Dendritic cell treated with granulocyte-macrophage colony-stimulating factor and Interleukin-4, amounts not matched to agents 40 ng/mL and 50 ng/mL, for 4 days (primary cell): ENCODE measurements around the gene ALDH1L1.

Source experiments
- H3K27ac Mint-ChIP-seq: one replicate; pipeline ENCODE4 v1.8.0; 2022; ENCODE audit warnings: mild to moderate bottlenecking, mixed read lengths
- H3K27me3 Mint-ChIP-seq: one replicate; pipeline ENCODE4 v1.8.0; 2022; ENCODE audit warnings: mild to moderate bottlenecking, mixed read lengths
- H3K36me3 Mint-ChIP-seq: one replicate; pipeline ENCODE4 v1.8.0; 2022; ENCODE audit warnings: low read depth, mixed read lengths
- H3K4me1 Mint-ChIP-seq: one replicate; pipeline ENCODE4 v1.8.0; 2022; ENCODE audit warnings: low read depth, mixed read lengths
- H3K4me3 Mint-ChIP-seq: one replicate; pipeline ENCODE4 v1.8.0; 2022; ENCODE audit warnings: mild to moderate bottlenecking, moderate library complexity, mixed read lengths
- H3K9me3 Mint-ChIP-seq: one replicate; pipeline ENCODE4 v1.8.0; 2022; ENCODE audit warnings: mixed read lengths
- intact Hi-C: fragments of 100-400 bp; cut with micrococcal nuclease; formaldehyde crosslinking; loops from one replicate; pipeline ENCODE4 v1.15.0; 2022

ALDH1L1 gene

GRCh38 chr3:126205717-126206655, 25.6 kb upstream of the ALDH1L1 start:
- H3K27ac Mint-ChIP-seq, result no peak overlapping the region
- peaks cover 19% of the 10 kb centered on the region for H3K27me3 Mint-ChIP-seq
- no peak overlapping the region for H3K4me3 Mint-ChIP-seq
- no peaks in the 10 kb centered on the region for H3K36me3 Mint-ChIP-seq
- peaks cover 10% of the 10 kb centered on the region for H3K4me1 Mint-ChIP-seq
- intact Hi-C loops, result no loop called here
- H3K9me3 Mint-ChIP-seq, result peaks cover 13% of the 10 kb centered on the region

- H3K4me3 Mint-ChIP-seq, result no peak overlapping the region
- H3K4me1 Mint-ChIP-seq, result no peaks in the 10 kb centered on the region
- no peaks in the 10 kb centered on the region for H3K36me3 Mint-ChIP-seq
- intact Hi-C loops, result no loop called here
- H3K27ac Mint-ChIP-seq, result no peak overlapping the region
- H3K27me3 Mint-ChIP-seq, result peaks cover 9% of the 10 kb centered on the region
- no peaks in the 10 kb centered on the region for H3K9me3 Mint-ChIP-seq
Measured at GRCh38 chr3:126202680-126203079, 22.3 kb upstream of the ALDH1L1 start.

- no peak overlapping the region for H3K27ac Mint-ChIP-seq
- H3K4me1 Mint-ChIP-seq, result no peaks in the 10 kb centered on the region
- no peaks in the 10 kb centered on the region for H3K9me3 Mint-ChIP-seq
- intact Hi-C loops, result no loop called here
- peaks cover 9% of the 10 kb centered on the region for H3K27me3 Mint-ChIP-seq
- H3K4me3 Mint-ChIP-seq, result no peak overlapping the region
- no peaks in the 10 kb centered on the region for H3K36me3 Mint-ChIP-seq
Measured at GRCh38 chr3:126202276-126202675, 21.9 kb upstream of the ALDH1L1 start.

DNA sequence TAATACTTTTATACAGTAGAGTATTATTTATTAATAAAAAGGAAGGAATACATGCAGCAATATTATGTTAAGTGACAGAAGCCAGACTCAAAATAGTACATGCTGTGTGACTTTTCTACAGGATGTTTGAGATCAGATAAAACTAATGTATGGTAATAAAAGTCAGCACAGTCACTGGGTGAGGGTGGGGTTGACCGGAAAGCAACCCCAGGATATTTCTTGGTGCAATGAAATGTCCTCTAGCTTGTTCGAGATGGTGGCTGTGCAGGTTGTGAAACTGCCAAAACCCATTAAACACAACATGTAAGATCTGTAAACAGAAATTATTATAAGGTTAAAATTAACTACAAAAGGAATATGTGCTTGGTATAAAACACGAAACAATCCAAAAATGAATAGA, 20.8 kb upstream of the ALDH1L1 start:
- H3K27ac Mint-ChIP-seq, result no peak overlapping the region
- no peaks in the 10 kb centered on the region for H3K4me1 Mint-ChIP-seq
- H3K4me3 Mint-ChIP-seq, result no peak overlapping the region
- no peaks in the 10 kb centered on the region for H3K36me3 Mint-ChIP-seq
- H3K9me3 Mint-ChIP-seq, result no peaks in the 10 kb centered on the region
- intact Hi-C loops, result no loop called here
- peaks cover 7% of the 10 kb centered on the region for H3K27me3 Mint-ChIP-seq

- Mint-ChIP-seq H3K4me1 (no peaks in the 10 kb centered on the region), H3K27ac (no peak overlapping the region), H3K9me3 (no peaks in the 10 kb centered on the region), H3K36me3 (no peaks in the 10 kb centered on the region), H3K4me3 (no peak overlapping the region), H3K27me3 (peaks cover 7% of the 10 kb centered on the region)
- intact Hi-C loops, result no loop called here
Measured at GRCh38 chr3:126200534-126200933, 20.1 kb upstream of the ALDH1L1 start.

DNA sequence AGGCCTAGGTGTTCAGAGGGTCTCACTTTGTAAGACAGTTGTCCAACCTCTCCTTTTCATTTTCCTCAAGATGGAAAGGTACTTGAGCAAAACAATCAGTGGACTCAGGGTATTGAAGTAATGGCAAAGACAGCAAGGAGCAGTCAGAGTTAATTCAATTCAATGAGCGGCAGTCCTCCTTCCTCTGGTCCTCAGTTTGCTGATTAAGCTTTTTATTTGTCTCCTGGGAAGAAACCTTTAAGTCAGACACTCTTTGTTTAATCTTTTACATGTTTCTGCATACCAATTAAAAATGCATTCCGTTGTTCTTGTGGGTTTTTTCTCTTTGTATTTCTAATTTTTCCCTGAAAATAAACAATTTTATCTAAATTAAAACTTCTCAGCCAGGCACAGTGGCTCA, 18.9 kb upstream of the ALDH1L1 start:
- Mint-ChIP-seq H3K4me1 (no peaks in the 10 kb centered on the region), H3K27me3 (peaks cover 6% of the 10 kb centered on the region), H3K36me3 (no peaks in the 10 kb centered on the region), H3K27ac (no peak overlapping the region), H3K9me3 (peaks cover 10% of the 10 kb centered on the region), H3K4me3 (no peak overlapping the region)
- intact Hi-C loops, result no loop called here

- Mint-ChIP-seq H3K9me3 (peaks cover 10% of the 10 kb centered on the region), H3K4me3 (no peak overlapping the region), H3K36me3 (no peaks in the 10 kb centered on the region), H3K27ac (no peak overlapping the region), H3K27me3 (peaks cover 6% of the 10 kb centered on the region), H3K4me1 (no peaks in the 10 kb centered on the region)
- intact Hi-C loops, result no loop called here
Measured at GRCh38 chr3:126197854-126198584, 17.6 kb upstream of the ALDH1L1 start.

GRCh38 chr3:126197343-126197742, 17.0 kb upstream of the ALDH1L1 start:
- Mint-ChIP-seq H3K4me3 (no peak overlapping the region), H3K36me3 (no peaks in the 10 kb centered on the region), H3K27ac (no peak overlapping the region), H3K4me1 (no peaks in the 10 kb centered on the region), H3K9me3 (peaks cover 10% of the 10 kb centered on the region), H3K27me3 (peaks cover 5% of the 10 kb centered on the region)
- intact Hi-C loops, result no loop called here

- peaks cover 2% of the 10 kb centered on the region for H3K27me3 Mint-ChIP-seq
- H3K27ac Mint-ChIP-seq, result no peak overlapping the region
- intact Hi-C loops, result no loop called here
- peaks cover 10% of the 10 kb centered on the region for H3K9me3 Mint-ChIP-seq
- no peaks in the 10 kb centered on the region for H3K36me3 Mint-ChIP-seq
- H3K4me1 Mint-ChIP-seq, result no peaks in the 10 kb centered on the region
- no peak overlapping the region for H3K4me3 Mint-ChIP-seq
Measured at GRCh38 chr3:126194713-126195305, 14.4 kb upstream of the ALDH1L1 start.

DNA sequence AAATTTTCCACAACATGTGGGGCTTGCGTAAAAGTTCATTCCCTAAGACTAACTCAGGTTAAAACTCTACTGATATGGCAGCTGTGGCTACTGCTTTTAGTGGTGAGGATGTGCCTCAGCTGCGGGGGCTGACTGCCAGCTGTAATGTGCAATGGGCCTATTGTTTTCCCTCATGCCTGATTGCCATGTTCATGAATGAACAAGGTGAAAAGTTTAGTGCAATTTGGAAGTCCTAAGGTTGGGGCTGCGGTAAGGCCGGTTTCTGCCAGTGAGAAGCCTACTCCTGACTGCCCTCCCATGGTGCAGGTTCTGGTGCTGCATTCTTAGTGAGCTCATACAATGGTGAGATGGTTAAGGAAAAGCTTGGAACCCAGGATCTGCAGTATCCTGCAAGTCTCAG, 10.9 kb upstream of the ALDH1L1 start:
- intact Hi-C loops, result no loop called here
- no peaks in the 10 kb centered on the region for H3K4me1 Mint-ChIP-seq
- H3K27me3 Mint-ChIP-seq, result peaks cover 3% of the 10 kb centered on the region
- H3K9me3 Mint-ChIP-seq, result peaks cover 10% of the 10 kb centered on the region
- H3K27ac Mint-ChIP-seq, result no peak overlapping the region
- H3K4me3 Mint-ChIP-seq, result no peak overlapping the region
- no peaks in the 10 kb centered on the region for H3K36me3 Mint-ChIP-seq

DNA sequence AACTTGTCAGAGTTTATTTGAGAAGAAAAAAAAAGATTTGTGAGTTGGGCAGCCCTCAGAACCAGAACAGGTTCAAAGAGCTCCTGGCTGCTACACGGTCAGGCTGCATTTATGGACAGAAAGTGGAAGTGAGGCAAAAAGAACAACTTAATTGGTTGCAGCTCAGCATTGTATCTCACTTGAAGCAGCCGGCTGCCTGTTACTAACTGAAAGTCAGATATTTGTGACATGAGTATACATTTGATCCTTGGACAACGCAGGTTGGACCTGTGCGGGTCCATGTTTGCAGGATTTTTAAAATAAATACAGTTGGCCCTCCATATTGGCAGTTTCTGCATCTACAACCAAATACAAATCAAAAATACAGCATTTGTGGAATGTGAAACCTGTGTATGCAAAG, 7.5 kb upstream of the ALDH1L1 start:
- no peaks in the 10 kb centered on the region for H3K4me1 Mint-ChIP-seq
- H3K36me3 Mint-ChIP-seq, result no peaks in the 10 kb centered on the region
- H3K4me3 Mint-ChIP-seq, result no peak overlapping the region
- peaks cover 8% of the 10 kb centered on the region for H3K27me3 Mint-ChIP-seq
- intact Hi-C loops, result no loop called here
- H3K9me3 Mint-ChIP-seq, result no peaks in the 10 kb centered on the region
- no peak overlapping the region for H3K27ac Mint-ChIP-seq

- H3K27ac Mint-ChIP-seq, result no peak overlapping the region
Measured at GRCh38 chr3:126186749-126187148, 6.4 kb upstream of the ALDH1L1 start.

GRCh38 chr3:126186271-126186670, 5.9 kb upstream of the ALDH1L1 start:
- Mint-ChIP-seq H3K4me1 (no peaks in the 10 kb centered on the region), H3K4me3 (no peak overlapping the region), H3K27me3 (peaks cover 23% of the 10 kb centered on the region), H3K9me3 (no peaks in the 10 kb centered on the region), H3K36me3 (no peaks in the 10 kb centered on the region), H3K27ac (no peak overlapping the region)
- intact Hi-C loops, result no loop called here

More at GRCh38 chr3:126186749-126187148, 6.4 kb upstream of the ALDH1L1 start:
- Mint-ChIP-seq H3K4me1 (no peaks in the 10 kb centered on the region), H3K27me3 (peaks cover 18% of the 10 kb centered on the region), H3K4me3 (no peak overlapping the region), H3K36me3 (no peaks in the 10 kb centered on the region), H3K9me3 (no peaks in the 10 kb centered on the region)
- intact Hi-C loops, result no loop called here

- H3K4me1 Mint-ChIP-seq, result peaks cover 5% of the 10 kb centered on the region
- no peaks in the 10 kb centered on the region for H3K9me3 Mint-ChIP-seq
- H3K36me3 Mint-ChIP-seq, result no peaks in the 10 kb centered on the region
- intact Hi-C loops, result no loop called here
- peaks cover 40% of the 10 kb centered on the region for H3K27me3 Mint-ChIP-seq
- H3K4me3 Mint-ChIP-seq, result no peak overlapping the region
- no peak overlapping the region for H3K27ac Mint-ChIP-seq
Measured at GRCh38 chr3:126184465-126185000, 4.1 kb upstream of the ALDH1L1 start.
